Lower leg skin (tissue), 3 donors: ENCODE data around the gene UBE2E2.

Source experiments
- CTCF ChIP-seq, 3 donors: fragments of 450-650 bp; IDR thresholded peaks; one replicate each; pipeline ENCODE4 v1.5.1; 2016; ENCODE audit warnings: antibody characterized with exemption in 3 of 3, mild to moderate bottlenecking in 3 of 3, moderate library complexity in 2 of 3
- POLR2A ChIP-seq, 2 donors: fragments of 450-650 bp; IDR thresholded peaks; one replicate each; pipeline ENCODE4 v1.6.1; 2016 to 2017; ENCODE audit warnings: antibody characterized with exemption in 2 of 2, mild to moderate bottlenecking in 1 of 2, moderate library complexity in 1 of 2

GRCh38 chr3:23580096-23580713, 377.1 kb downstream of the UBE2E2 start:
- TF ChIP-seq CTCF (IDR thresholded peaks at IDR 0.05) (no peak), POLR2A (IDR thresholded peaks at IDR 0.05) (no peak)
